Effector memory CD8-positive, alpha-beta T cell (primary cell): ENCODE results near the gene TMC1.
"Not testable (repeated sequence)": the region's sequence is repeated elsewhere in the genome, so short reads cannot be mapped to it uniquely, and the experiment has no call there.

Source experiments
- ATAC-seq: fragments of 150-1000 bp; cut with Tn5 transposase; replicated peaks from 2 replicates; pipeline ENCODE4 v1.10.0; 2021; ENCODE audit warnings: mild to moderate bottlenecking, moderate library complexity
- DNase-seq, 3 experiments: peaks; one replicate each; pipeline ENCODE4 v3.0.0; 2021
- H3K27ac Mint-ChIP-seq, 2 donors: one replicate each; pipeline ENCODE4 v1.8.0; 2022; ENCODE audit warnings: mild to moderate bottlenecking in 2 of 2, mixed read lengths in 2 of 2, moderate library complexity in 2 of 2
- H3K27me3 Mint-ChIP-seq, 2 donors: one replicate each; pipeline ENCODE4 v1.8.0; 2022; ENCODE audit warnings: mixed read lengths in 2 of 2
- H3K36me3 Mint-ChIP-seq: one replicate; pipeline ENCODE4 v1.8.0; 2022; ENCODE audit warnings: mild to moderate bottlenecking, moderate library complexity, mixed read lengths; ENCODE audit not compliant: insufficient read depth
- H3K4me1 Mint-ChIP-seq, 2 donors: one replicate each; pipeline ENCODE4 v1.8.0; 2022; ENCODE audit warnings: low read depth in 2 of 2, mixed read lengths in 2 of 2
- H3K4me3 Mint-ChIP-seq, 2 donors: one replicate each; pipeline ENCODE4 v1.8.0; 2022; ENCODE audit warnings: mild to moderate bottlenecking in 2 of 2, mixed read lengths in 2 of 2, moderate library complexity in 2 of 2
- H3K9me3 Mint-ChIP-seq, 2 donors: one replicate each; pipeline ENCODE4 v1.8.0; 2022; ENCODE audit warnings: mixed read lengths in 2 of 2

Gene TMC1

DNA sequence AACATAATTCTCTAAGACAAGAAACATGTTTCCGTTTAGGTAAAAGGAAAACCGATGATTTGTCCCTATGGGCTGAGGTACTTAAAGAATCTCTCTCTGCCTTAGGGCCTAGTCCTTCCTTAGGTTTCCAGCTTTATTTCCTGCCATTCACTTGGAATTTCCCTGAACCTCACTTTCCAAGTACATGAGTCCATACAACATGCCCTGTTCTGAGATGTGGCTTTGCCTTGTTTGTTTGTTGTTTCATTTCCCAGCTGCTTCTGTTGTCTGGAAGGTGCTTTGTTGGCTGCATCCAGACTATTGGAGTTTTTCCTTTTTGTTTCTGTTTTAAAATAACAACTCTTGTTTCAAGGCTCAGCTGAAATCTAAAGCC lies 336.2 kb downstream of the TMC1 start:
- DNase-seq (no peak), ATAC-seq (no peak)
- Mint-ChIP-seq H3K4me3 (no peak overlapping the region), H3K27ac (no peak overlapping the region), H3K9me3 (no peaks in the 10 kb centered on the region), H3K27me3 (peaks cover 0 to 2% of the 10 kb centered on the region in 2 donors), H3K36me3 (no peaks in the 10 kb centered on the region), H3K4me1 (no peaks in the 10 kb centered on the region)

DNA sequence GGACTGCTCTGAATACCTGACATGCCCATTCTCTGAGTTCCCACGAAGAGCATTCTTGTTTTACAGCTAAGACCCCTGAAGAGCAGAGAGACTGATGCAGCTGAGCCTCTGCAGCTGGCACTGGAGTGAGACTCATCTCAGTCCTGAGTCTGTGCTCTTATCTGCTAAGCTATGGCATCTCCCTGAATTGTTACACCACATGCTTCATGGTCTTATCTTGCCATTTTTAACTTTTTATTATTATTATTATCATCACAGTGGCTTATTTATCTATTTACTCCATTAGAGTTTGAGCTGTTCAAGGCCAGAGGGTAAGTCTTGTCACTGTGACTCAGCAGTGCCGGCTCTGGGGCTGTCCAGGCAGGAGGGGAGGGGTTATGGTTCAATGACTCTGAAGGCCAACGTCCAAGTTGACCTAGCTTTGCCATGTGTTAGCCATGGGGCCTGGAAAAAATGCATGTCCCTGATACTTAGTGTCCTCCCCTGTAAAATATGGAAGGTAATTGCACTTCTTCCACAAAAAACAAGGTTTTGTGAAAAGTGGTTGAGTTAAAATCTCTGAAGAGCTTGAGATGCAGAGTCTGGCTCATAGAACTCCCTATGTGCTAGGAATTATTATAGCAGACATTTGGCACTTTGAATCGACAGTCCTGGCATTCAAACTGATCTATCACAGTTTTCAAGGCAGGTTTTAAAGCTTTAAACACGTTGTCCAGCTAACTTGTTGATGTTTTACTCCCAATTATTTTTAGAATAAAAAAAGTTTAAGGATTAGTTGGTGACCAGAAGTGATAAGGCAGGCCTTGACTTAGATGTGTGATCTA lies 336.9 kb downstream of the TMC1 start:
- no peak for DNase-seq
- Mint-ChIP-seq H3K27me3 (peaks cover 0 to 9% of the 10 kb centered on the region in 2 donors), H3K27ac (no peak overlapping the region), H3K9me3 (no peaks in the 10 kb centered on the region), H3K4me3 (no peak overlapping the region), H3K36me3 (no peaks in the 10 kb centered on the region), H3K4me1 (no peaks in the 10 kb centered on the region)
- ATAC-seq = no peak

DNA sequence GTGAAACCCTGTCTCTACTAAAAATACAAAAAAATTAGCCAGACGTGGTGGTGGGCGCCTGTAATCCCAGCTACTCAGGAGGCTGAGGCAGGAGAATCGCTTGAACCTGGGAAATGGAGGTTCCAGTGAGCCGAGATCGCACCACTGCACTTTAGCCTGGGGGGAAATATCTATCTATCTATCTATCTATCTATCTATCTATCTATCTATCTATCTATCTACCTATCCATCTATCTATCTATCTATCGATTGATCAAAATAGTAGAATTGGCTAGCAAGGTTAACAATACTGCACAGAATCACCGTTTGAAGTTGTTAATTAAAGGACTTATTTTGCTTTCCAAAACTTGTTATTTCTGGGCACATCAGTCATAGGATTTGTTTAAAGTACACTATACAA lies 341.4 kb downstream of the TMC1 start:
- H3K4me3 Mint-ChIP-seq, H3K9me3 Mint-ChIP-seq, DNase-seq, H3K4me1 Mint-ChIP-seq, H3K27me3 Mint-ChIP-seq, H3K36me3 Mint-ChIP-seq, H3K27ac Mint-ChIP-seq, ATAC-seq: not testable (repeated sequence)

DNA sequence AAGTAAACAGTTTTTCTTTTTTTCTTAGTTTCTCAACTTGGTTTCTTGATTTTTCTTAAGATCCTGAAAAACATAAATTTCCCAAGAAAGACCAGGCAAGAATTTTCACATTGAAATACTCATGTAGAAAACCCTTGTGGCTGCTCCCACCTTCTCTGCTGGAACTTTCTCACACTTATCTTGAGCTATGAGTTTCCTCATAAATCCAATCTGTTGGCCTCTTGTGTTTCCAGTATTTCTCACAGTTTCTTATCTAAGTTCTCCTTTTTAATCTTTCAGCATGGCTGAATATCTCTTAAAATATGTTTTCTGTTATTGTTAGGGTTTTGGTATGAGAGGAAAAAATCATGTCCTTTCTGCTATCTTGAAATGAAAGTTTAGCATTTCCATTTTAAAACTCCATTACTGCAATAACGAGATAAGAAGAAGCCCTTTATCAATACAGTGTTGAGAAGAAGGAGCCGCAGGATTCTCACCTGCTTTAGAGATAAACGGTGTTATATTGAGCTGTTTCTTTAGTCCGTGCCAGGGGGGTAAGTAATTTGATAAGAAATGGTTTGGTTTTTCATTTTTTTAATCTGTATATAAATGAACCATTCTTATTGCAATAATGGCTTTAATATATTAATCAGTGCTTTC lies 342.2 kb downstream of the TMC1 start:
- DNase-seq (no peak), ATAC-seq (no peak)
- no peak overlapping the region for H3K27ac Mint-ChIP-seq
- no peaks in the 10 kb centered on the region for H3K36me3 Mint-ChIP-seq
- H3K4me1 Mint-ChIP-seq = no peaks in the 10 kb centered on the region
- peaks cover 6 to 9% of the 10 kb centered on the region in 2 donors for H3K27me3 Mint-ChIP-seq
- peaks cover 0 to 2% of the 10 kb centered on the region in 2 donors for H3K9me3 Mint-ChIP-seq
- no peak overlapping the region for H3K4me3 Mint-ChIP-seq

DNA sequence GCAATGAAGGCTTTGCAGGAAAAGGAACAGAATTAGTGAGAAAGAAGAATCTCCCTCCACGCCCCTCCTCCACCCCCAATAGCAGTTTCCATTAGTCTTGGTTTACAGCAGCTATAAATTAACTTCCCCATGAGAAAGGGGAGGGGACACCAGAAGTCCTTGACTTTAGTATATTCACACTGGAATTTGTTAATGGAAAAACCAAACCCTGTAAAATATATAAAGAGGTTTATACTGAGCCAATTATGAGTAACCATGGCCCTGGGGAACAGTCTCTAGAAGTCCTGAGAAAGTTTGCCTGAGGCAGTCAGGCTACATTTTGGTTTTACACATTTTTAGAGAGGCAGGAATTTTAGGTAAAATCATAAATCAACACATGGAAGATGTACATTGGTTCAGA lies 342.9 kb downstream of the TMC1 start:
- Mint-ChIP-seq H3K4me3 (no peak overlapping the region), H3K9me3 (peaks cover 0 to 2% of the 10 kb centered on the region in 2 donors), H3K27ac (no peak overlapping the region), H3K36me3 (no peaks in the 10 kb centered on the region), H3K27me3 (peaks cover 6 to 9% of the 10 kb centered on the region in 2 donors), H3K4me1 (no peaks in the 10 kb centered on the region)
- no peak for DNase-seq
- no peak for ATAC-seq

DNA sequence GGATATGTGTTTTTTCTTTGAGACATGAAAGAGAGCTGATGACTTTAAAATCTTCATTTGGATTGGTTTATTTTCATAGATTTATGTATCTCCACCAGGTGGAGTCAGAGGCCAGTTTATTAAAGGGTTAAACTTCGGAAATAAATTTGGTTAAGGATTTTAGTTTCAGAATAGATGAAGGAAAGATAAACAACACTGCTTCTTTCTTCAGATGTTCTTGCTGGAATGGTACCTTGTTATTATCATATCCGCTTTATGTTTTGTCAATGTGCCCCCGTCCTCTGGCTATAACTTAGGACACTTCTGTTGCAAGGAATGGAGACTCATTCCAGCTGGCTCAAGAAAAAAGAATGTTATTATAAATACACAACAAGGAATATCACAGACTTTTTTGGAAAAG lies 350.3 kb downstream of the TMC1 start:
- Mint-ChIP-seq H3K9me3 (peaks cover 0 to 2% of the 10 kb centered on the region in 2 donors), H3K4me3 (no peak overlapping the region), H3K27ac (no peak overlapping the region), H3K4me1 (no peaks in the 10 kb centered on the region), H3K36me3 (no peaks in the 10 kb centered on the region), H3K27me3 (peaks cover 16 to 28% of the 10 kb centered on the region in 2 donors)
- DNase-seq (no peak), ATAC-seq (no peak)

DNA sequence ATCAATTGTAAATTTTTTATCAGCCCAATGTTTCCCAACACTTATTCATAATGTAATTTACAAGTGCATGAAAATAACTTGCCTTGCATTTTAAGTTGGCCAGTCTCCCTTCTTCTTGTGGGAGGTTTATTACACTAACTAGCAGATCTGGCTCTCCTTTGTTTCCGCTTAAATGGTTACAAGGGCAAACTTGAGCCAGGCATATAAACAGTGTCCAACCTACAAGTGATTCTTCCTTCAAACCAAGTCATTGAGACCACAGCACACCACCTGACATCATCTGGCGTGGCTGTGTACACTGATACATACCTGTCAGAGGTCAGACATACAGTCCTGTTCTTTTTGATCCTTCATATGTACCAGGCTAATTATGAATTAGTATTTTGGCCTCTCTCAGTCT lies 351.3 kb downstream of the TMC1 start:
- ATAC-seq (no peak), DNase-seq (no peak)
- Mint-ChIP-seq H3K9me3 (peaks cover 0 to 2% of the 10 kb centered on the region in 2 donors), H3K27me3 (peaks cover 16 to 36% of the 10 kb centered on the region in 2 donors), H3K36me3 (no peaks in the 10 kb centered on the region), H3K4me1 (no peaks in the 10 kb centered on the region), H3K4me3 (no peak overlapping the region), H3K27ac (no peak overlapping the region)

DNA sequence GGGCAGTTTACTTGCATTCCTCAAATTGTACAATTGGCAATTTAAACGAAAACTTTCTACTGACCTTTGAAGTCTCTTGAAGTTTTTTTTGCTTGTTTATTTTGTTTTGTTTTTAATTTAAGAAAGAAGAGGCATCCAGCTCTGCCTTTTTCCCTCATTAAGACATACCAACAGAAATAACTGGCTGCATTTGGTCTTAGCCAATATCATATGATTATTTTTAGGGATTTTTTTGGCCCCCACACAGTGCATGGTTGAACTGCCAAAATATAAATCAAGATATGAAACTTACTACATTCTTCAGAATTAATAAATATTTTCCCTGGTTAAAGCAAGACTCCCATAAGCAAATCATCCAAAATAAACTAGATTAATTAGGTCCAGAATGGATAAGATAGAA lies 352.0 kb downstream of the TMC1 start:
- Mint-ChIP-seq H3K4me1 (no peaks in the 10 kb centered on the region), H3K36me3 (no peaks in the 10 kb centered on the region), H3K4me3 (no peak overlapping the region), H3K27me3 (peaks cover 10 to 43% of the 10 kb centered on the region in 2 donors), H3K9me3 (no peaks in the 10 kb centered on the region), H3K27ac (no peak overlapping the region)
- ATAC-seq = no peak
- DNase-seq = no peak

DNA sequence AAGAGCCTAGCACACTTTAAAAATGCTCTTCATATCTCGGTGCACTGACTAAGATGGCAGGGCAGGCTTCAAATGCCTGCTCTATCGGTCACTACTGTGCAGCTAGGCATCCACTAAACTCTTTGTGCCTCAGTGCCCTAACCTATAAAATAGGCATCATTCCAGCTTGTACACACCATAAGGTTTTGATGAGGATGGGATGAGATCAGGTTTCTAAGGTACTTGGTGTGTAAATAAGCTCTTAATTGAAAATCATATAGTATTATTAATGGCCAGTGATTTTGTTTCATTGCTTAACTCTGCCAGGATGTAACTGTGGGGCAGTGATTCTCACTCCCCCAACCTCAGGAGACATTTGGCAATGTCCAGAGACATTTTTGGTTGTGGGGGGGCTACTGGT lies 352.9 kb downstream of the TMC1 start:
- Mint-ChIP-seq H3K27me3 (peaks cover 10 to 46% of the 10 kb centered on the region in 2 donors), H3K9me3 (no peaks in the 10 kb centered on the region), H3K36me3 (no peaks in the 10 kb centered on the region), H3K4me3 (no peak overlapping the region), H3K4me1 (no peaks in the 10 kb centered on the region), H3K27ac (no peak overlapping the region)
- ATAC-seq (no peak), DNase-seq (no peak)

DNA sequence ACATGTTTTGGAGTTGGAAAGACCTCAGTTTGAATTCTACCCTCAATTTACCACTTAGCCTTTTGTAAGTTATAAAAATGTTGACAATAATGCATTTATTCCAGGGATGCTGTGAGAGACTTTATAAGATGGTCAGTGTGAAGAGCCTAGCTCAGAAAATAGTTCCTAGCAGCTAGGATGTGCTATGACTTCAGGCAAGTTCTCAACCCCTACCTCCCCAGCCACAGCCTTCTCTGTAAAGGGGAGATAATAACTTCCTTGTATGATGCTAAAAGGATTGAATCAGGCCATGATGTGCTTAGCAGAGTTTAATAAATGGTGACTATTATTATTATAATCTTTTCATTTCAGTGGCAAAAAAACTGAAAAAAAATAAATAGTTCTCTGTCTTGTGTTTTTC lies 353.8 kb downstream of the TMC1 start:
- no peak for ATAC-seq
- Mint-ChIP-seq H3K27me3 (peaks cover 10 to 46% of the 10 kb centered on the region in 2 donors), H3K9me3 (no peaks in the 10 kb centered on the region), H3K4me3 (no peak overlapping the region), H3K4me1 (no peaks in the 10 kb centered on the region), H3K36me3 (no peaks in the 10 kb centered on the region), H3K27ac (no peak overlapping the region)
- no peak for DNase-seq

DNA sequence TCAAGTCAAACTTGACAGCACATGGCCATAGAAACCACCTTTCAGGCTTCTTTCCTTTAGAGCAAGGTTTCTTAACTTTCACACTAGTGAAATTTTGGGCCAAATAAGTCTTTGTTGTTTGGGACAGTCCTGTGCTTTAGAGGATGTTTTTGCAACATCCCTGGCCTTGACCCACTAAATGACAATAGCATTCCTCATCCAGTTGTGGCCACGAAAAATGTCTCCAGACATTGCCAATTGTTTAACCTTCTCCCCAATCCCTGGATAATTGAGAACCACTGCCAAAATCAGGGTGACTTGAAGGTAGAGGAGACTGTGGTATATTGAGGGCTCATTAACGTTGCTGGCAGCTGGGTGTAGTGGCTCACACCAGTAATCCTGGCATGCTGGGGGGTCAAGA lies 359.4 kb downstream of the TMC1 start:
- no peak overlapping the region for H3K27ac Mint-ChIP-seq

DNA sequence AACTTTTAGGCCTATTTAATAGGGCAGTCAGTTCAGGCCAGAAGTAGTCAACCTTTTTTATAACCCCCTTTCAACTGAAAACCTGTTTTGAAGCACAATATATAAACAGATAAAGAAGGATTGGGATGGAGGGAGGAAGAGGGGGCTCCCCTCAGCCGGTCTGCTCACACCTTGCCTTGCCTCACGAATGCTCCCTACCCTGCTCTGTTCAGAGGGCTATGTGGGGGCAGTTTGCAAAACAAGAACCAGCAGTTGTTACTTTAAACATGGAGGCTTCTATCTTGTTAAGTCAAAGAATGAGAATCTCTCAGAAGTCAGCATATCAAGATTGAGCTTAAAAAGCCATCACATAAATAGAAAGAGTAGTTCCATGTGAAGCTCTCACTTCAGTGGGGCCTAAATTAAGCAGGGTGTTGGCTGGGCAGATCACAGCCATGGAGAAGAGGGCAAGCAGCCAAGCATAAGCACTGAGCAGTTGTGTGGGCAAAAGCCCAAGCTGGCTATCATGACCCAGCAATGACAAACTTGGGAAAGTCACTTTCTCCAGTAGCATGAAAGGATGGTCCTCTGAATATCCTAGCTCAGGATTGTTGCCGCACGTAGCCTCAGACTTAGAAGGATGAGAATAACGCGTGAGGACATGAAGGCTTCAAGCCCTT lies 360.8 kb downstream of the TMC1 start:
- no peak for DNase-seq
- H3K4me1 Mint-ChIP-seq = peaks cover 0 to 2% of the 10 kb centered on the region in 2 donors

More for the DNA sequence above, 359.4 kb downstream of the TMC1 start:
- ATAC-seq (no peak), DNase-seq (no peak)
- Mint-ChIP-seq H3K27me3 (peaks cover 0 to 21% of the 10 kb centered on the region in 2 donors), H3K4me1 (peaks cover 0 to 2% of the 10 kb centered on the region in 2 donors), H3K36me3 (no peaks in the 10 kb centered on the region), H3K4me3 (no peak overlapping the region), H3K9me3 (no peaks in the 10 kb centered on the region)

DNA sequence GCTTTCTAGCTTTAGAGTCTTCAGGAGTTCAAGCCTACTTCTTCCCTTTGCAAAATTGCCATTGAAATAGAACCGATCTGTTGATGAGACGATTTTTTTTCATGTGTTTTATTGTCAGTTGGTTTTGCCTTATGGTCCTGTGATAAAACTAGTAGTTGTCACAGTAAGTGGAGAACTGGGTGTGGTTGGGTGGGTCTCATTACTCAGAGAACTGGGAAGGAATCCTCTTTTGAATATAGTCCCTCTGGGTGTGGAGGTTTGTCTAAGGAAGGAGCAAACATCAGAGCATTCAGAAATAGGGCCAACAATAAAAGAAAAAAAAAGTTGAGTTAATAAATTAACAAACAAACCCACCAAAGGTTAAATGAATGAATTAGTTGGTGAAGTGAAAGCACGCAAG lies 362.5 kb downstream of the TMC1 start:
- H3K27ac Mint-ChIP-seq = no peak overlapping the region
- no peak for ATAC-seq
- peaks cover 0 to 2% of the 10 kb centered on the region in 2 donors for H3K4me1 Mint-ChIP-seq

More for the DNA sequence above, 360.8 kb downstream of the TMC1 start:
- peaks cover 0 to 21% of the 10 kb centered on the region in 2 donors for H3K27me3 Mint-ChIP-seq
- no peaks in the 10 kb centered on the region for H3K36me3 Mint-ChIP-seq
- ATAC-seq = no peak
- no peak overlapping the region for H3K4me3 Mint-ChIP-seq
- H3K9me3 Mint-ChIP-seq = no peaks in the 10 kb centered on the region
- H3K27ac Mint-ChIP-seq = no peak overlapping the region

DNA sequence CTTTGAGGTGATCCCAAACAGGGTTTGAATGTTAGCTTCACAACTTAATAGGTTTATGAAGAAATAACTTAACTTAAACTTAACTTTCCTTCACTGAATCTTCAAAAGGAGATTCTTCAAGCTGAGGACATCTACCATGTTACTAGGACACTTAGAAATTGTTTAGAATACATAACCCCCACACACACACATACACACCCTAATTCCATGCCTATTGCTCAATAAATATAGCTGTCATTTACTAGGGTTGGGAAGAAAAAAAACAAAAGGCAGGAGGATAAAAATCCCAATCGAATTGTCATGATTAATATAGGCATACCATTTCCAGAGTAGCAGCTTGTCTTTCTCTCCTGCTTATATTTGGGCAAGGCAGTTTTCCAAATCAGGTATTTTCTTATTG lies 363.1 kb downstream of the TMC1 start:
- H3K27ac Mint-ChIP-seq = no peak overlapping the region
- H3K27me3 Mint-ChIP-seq = peaks cover 0 to 14% of the 10 kb centered on the region in 2 donors
- ATAC-seq = no peak
- no peaks in the 10 kb centered on the region for H3K36me3 Mint-ChIP-seq
- H3K4me1 Mint-ChIP-seq = peaks cover 0 to 2% of the 10 kb centered on the region in 2 donors
- DNase-seq = no peak
- no peaks in the 10 kb centered on the region for H3K9me3 Mint-ChIP-seq
- H3K4me3 Mint-ChIP-seq = no peak overlapping the region

More for the DNA sequence above, 362.5 kb downstream of the TMC1 start:
- no peaks in the 10 kb centered on the region for H3K9me3 Mint-ChIP-seq
- no peak for DNase-seq
- H3K4me3 Mint-ChIP-seq = no peak overlapping the region
- no peaks in the 10 kb centered on the region for H3K36me3 Mint-ChIP-seq
- peaks cover 0 to 9% of the 10 kb centered on the region in 2 donors for H3K27me3 Mint-ChIP-seq
